ENCODE data around the gene C17orf113. TPM values are rescaled to one million over a fixed set of nuclear protein-coding genes. Genes with fewer than 3 reads are reported as not detected.

C17orf113 gene
- total and polyA plus RNA-seq, 2 donors (not counting 1 experiment from before 2014, with no cell fraction given) = 0.07 to 0.66 TPM

GRCh38 chr17:42001729-42002128, 48.7 kb downstream of the C17orf113 start:
- H3K9me3 ChIP-seq (ENCODE audit: control insufficient read depth, insufficient read depth, low read depth, low read length) = no peaks in the 10 kb centered on the region
- H4K20me1 ChIP-seq (ENCODE audit: control insufficient read depth, extremely low read depth, insufficient read depth, low read length) = no peaks in the 10 kb centered on the region
- no peaks in the 10 kb centered on the region for H3K27me3 ChIP-seq (ENCODE audit: control insufficient read depth, insufficient read depth, low read length)
- no peak overlapping the region for H3K4me2 ChIP-seq (ENCODE audit: extremely low read depth, insufficient read depth, low read length)
- DNase-seq (ENCODE audit: low read depth in 2 of 2) = no peak
- H2AFZ ChIP-seq (ENCODE audit: low read length) = no peak overlapping the region
- H3K4me1 ChIP-seq (ENCODE audit: control insufficient read depth, extremely low read depth, insufficient read depth, low read length) = peaks cover 12% of the 10 kb centered on the region
- H3K27ac ChIP-seq (ENCODE audit: insufficient read depth, low read length) = no peak overlapping the region
- H3K9ac ChIP-seq (ENCODE audit: insufficient read depth, low read length) = no peak overlapping the region
- peaks cover 58% of the 10 kb centered on the region for H3K79me2 ChIP-seq (ENCODE audit: control insufficient read depth, insufficient read depth, low read length)
- TF ChIP-seq, protein P1, sequence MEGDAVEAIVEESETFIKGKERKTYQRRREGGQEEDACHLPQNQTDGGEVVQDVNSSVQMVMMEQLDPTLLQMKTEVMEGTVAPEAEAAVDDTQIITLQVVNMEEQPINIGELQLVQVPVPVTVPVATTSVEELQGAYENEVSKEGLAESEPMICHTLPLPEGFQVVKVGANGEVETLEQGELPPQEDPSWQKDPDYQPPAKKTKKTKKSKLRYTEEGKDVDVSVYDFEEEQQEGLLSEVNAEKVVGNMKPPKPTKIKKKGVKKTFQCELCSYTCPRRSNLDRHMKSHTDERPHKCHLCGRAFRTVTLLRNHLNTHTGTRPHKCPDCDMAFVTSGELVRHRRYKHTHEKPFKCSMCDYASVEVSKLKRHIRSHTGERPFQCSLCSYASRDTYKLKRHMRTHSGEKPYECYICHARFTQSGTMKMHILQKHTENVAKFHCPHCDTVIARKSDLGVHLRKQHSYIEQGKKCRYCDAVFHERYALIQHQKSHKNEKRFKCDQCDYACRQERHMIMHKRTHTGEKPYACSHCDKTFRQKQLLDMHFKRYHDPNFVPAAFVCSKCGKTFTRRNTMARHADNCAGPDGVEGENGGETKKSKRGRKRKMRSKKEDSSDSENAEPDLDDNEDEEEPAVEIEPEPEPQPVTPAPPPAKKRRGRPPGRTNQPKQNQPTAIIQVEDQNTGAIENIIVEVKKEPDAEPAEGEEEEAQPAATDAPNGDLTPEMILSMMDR (conservative IDR thresholded peaks at IDR 0.05 in 1 of 2, IDR thresholded peaks at IDR 0.05 in 1 of 2; ENCODE audit: low read depth in 1 of 2, low read length in 2 of 2) = no peak
- TF ChIP-seq EZH2 (IDR thresholded peaks at IDR 0.05; ENCODE audit: low read length, missing control alignments) = no peak
- no peak overlapping the region for H3K4me3 ChIP-seq (replicated peaks in 1 of 4; ENCODE audit: control extremely low read depth in 1 of 4, insufficient read depth in 1 of 4, low read depth in 3 of 4, low read length in 4 of 4)
- peaks cover 12% of the 10 kb centered on the region for H3K36me3 ChIP-seq (ENCODE audit: control insufficient read depth, insufficient read depth, low read length)

DNA sequence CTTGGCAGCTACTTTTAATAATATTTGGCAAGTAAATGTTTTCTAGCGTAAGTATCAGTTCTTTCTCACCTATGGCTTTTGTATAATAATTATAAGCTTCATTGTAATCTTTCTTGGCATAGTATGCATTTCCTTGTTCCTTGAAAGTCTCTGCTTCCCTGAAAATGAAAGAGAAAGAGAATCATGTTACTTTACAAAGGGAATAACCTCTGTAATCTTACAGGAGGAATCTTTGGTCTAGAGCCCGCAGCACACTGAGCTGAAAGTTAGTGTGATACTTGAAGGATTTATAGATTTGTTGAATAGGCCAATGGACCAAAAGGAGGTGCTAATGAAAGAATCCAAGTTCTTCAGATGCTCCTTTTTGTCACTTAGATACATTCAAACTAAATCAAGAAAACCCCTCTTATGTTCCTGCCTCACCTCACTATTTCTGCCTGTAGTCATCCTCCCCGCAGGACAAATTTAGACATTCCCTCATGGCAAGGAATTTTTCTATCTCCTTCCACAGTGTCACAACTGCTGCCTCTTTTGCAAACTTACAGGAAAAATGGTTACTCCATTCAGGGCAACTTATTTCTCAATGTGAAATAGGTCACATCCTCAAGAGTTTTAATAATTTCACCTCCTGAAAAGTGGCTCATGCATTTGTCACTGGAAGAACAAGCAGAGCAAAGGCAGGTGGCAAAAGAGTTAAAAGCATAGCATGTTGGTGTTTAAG, 49.8 kb downstream of the C17orf113 start:
- TF ChIP-seq EZH2 (IDR thresholded peaks at IDR 0.05; ENCODE audit: low read length, missing control alignments) = no peak
- TF ChIP-seq, protein P1 (conservative IDR thresholded peaks at IDR 0.05 in 1 of 2, IDR thresholded peaks at IDR 0.05 in 1 of 2; ENCODE audit: low read depth in 1 of 2, low read length in 2 of 2) = no peak
- Histone ChIP-seq H3K27ac (ENCODE audit: insufficient read depth, low read length) (no peak overlapping the region), H3K4me3 (replicated peaks in 1 of 4; ENCODE audit: control extremely low read depth in 1 of 4, insufficient read depth in 1 of 4, low read depth in 3 of 4, low read length in 4 of 4) (no peak overlapping the region), H3K79me2 (ENCODE audit: control insufficient read depth, insufficient read depth, low read length) (peaks cover 47% of the 10 kb centered on the region), H3K9me3 (ENCODE audit: control insufficient read depth, insufficient read depth, low read depth, low read length) (no peaks in the 10 kb centered on the region), H3K27me3 (ENCODE audit: control insufficient read depth, insufficient read depth, low read length) (no peaks in the 10 kb centered on the region), H3K9ac (ENCODE audit: insufficient read depth, low read length) (no peak overlapping the region), H4K20me1 (ENCODE audit: control insufficient read depth, extremely low read depth, insufficient read depth, low read length) (no peaks in the 10 kb centered on the region), H3K4me2 (ENCODE audit: extremely low read depth, insufficient read depth, low read length) (no peak overlapping the region), H3K4me1 (ENCODE audit: control insufficient read depth, extremely low read depth, insufficient read depth, low read length) (peaks cover 12% of the 10 kb centered on the region), H3K36me3 (ENCODE audit: control insufficient read depth, insufficient read depth, low read length) (peaks cover 14% of the 10 kb centered on the region), H2AFZ (ENCODE audit: low read length) (no peak overlapping the region)
- no peak for DNase-seq (ENCODE audit: low read depth in 2 of 2)

GRCh38 chr17:41998497-41998896, 51.9 kb downstream of the C17orf113 start:
- TF ChIP-seq, protein P1 (conservative IDR thresholded peaks at IDR 0.05 in 1 of 2, IDR thresholded peaks at IDR 0.05 in 1 of 2; ENCODE audit: low read depth in 1 of 2, low read length in 2 of 2) = no peak
- TF ChIP-seq EZH2 (IDR thresholded peaks at IDR 0.05; ENCODE audit: low read length, missing control alignments) = no peak
- Histone ChIP-seq H3K4me1 (ENCODE audit: control insufficient read depth, extremely low read depth, insufficient read depth, low read length) (peaks cover 8% of the 10 kb centered on the region), H2AFZ (ENCODE audit: low read length) (no peak overlapping the region), H3K36me3 (ENCODE audit: control insufficient read depth, insufficient read depth, low read length) (peaks cover 16% of the 10 kb centered on the region), H3K4me2 (ENCODE audit: extremely low read depth, insufficient read depth, low read length) (no peak overlapping the region), H3K79me2 (ENCODE audit: control insufficient read depth, insufficient read depth, low read length) (peaks cover 28% of the 10 kb centered on the region), H3K9me3 (ENCODE audit: control insufficient read depth, insufficient read depth, low read depth, low read length) (no peaks in the 10 kb centered on the region), H3K27ac (ENCODE audit: insufficient read depth, low read length) (no peak overlapping the region), H3K9ac (ENCODE audit: insufficient read depth, low read length) (no peak overlapping the region), H4K20me1 (ENCODE audit: control insufficient read depth, extremely low read depth, insufficient read depth, low read length) (no peaks in the 10 kb centered on the region), H3K27me3 (ENCODE audit: control insufficient read depth, insufficient read depth, low read length) (no peaks in the 10 kb centered on the region), H3K4me3 (replicated peaks in 1 of 4; ENCODE audit: control extremely low read depth in 1 of 4, insufficient read depth in 1 of 4, low read depth in 3 of 4, low read length in 4 of 4) (no peak overlapping the region)
- DNase-seq (ENCODE audit: low read depth in 2 of 2) = no peak
